Measurements from ENCODE around the gene NPAS2.

NPAS2 gene

GRCh38 chr2:100796499-100797100 lies 23.3 kb upstream of the NPAS2 start:
- no peak for DNase-seq

DNA sequence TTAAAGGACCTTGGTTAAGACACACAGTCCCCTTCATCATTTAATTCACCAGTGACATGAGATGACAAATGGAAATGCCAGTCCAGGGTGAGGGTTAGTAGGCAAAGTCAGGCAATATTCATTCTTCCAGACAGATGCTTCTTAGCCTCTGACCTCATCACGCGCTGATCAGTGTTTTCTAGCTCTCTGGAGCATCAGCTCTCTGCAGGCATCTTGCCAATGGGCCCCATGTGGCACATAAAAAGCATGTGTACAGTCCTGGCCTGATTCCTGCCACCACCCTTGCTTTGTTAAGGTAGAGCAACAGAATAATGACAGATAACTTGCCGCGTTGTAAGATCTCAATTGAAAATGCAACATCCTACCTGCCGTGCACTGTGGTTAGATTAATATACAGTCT lies 20.3 kb upstream of the NPAS2 start:
- DNase-seq, result no peak

GRCh38 chr2:100800915-100801314 lies 19.0 kb upstream of the NPAS2 start:
- DNase-seq, result no peak

DNA sequence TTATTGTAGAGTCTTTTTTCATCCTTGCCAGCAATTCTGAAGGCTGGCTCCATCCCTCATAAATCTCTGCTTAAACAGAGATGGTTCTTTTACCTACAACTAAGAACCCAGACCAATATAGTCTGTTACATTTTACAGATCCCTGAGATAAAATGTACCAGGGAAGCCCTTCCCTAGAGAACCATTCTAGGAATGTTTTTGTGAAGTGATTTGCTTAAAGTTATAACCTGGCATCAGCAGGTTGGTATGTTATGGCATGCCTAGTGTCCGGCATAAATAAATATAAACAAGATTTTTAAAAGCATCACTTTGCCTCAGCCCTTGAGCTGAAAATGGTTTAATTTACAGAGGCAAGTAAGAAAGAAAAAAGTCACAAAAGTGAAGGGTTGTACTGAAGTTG lies 18.5 kb upstream of the NPAS2 start:
- no peak for DNase-seq

DNA sequence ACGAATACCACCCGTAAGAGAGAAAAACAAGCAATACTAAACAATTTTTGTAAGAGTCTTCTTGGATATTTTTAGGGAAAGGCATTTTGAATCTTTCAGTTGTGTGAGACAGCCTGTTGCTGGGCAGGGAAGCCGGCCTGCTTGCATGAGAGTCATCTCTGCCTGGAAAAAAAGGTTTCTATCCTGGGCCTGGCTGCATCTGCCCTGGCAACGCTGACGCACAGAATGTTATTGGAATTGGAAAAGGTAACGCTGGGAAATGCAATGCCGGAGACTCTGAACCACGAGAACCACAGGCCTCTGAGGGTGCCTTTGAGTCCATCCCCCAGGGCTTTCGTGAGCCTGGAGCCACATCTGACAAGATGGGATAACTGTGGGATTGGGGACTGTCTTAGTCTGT lies 17.9 kb upstream of the NPAS2 start:
- DNase-seq, result no peak

DNA sequence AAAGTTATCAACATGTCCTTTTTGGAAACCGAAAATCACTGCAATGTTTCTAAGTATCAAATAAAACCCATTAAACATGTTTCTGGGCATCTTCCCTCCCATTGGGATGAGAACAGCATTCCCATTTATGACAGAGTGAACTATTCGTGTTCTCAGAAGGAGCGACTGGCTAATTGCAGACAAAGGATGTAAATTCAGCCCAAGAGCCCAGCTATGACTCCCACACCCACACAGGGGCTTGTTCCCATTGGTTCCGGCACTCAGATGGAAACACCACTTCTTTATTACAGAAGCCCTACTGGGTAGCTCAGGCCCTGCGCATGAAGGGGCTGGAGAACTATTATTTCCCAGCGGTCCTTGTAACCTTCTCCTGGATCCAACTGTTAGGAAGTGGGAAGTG lies 16.6 kb upstream of the NPAS2 start:
- no peak for DNase-seq

GRCh38 chr2:100806550-100806949 lies 13.4 kb upstream of the NPAS2 start:
- DNase-seq, result no peak

DNA sequence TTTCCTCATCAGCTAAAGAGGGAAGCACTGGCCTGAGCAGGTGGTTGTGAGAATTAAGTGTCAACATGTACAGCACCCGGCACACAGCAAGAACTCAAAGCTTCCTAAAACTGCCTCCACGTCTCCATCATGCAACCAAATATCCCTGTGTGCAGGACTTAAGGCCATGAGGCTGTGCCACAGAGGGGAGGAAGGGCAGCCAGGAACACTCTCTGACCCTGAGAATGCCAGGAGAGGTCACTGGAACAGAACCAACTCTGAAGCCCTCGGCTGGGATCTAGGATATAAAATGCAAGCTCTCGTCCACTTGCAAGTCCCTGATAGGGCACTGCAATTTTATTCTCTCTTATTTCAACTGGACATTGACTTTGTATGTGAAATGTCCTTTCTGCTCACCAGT lies 12.2 kb upstream of the NPAS2 start:
- DNase-seq, result no peak

- DNase-seq, result no peak
Observed at GRCh38 chr2:100808582-100808981, 11.4 kb upstream of the NPAS2 start.

DNA sequence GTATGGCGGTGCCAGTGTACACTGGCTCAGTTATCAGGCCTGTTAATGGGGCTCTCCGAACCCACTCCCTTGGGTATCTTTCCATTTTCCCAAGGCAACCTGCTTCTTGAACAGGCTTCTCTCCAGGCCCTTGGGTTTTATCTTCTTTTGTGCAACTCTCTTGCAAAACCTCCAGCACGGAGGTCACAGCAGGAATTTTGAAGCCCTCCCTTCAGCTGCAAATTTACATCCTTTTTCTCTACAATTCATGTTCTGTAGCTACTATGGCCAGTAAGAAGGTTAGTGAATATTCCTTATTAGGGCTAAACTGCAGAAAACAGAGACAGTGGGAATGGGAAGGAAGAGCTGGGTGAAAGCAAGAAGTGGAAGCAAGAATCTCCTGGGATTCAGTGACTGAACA lies 10.4 kb upstream of the NPAS2 start:
- no peak for DNase-seq

DNA sequence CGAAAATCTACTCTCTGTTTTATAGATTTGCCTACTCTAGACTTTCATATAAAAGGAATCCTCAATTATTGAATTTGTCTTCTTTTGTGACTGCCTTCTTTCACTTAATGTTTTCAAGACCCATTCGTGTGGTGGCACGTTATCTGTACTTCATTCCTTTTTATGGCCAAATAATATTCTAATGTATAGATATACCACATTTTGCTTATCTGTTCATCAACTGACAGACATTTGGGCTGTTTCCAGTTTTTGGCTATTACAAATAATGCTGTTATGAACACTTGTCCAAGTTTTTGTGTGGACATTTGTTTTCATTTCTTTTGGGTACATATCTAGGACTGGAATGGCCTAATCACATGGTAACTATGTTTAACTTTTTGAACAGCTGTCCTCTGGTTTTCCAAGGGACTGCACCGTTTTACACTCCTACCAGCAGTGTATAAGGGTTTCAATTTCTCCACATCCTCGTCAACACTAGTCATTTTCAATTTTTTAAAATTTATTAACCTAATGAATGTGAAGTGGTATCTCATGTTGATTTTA lies 9.3 kb upstream of the NPAS2 start:
- no peak for DNase-seq

DNA sequence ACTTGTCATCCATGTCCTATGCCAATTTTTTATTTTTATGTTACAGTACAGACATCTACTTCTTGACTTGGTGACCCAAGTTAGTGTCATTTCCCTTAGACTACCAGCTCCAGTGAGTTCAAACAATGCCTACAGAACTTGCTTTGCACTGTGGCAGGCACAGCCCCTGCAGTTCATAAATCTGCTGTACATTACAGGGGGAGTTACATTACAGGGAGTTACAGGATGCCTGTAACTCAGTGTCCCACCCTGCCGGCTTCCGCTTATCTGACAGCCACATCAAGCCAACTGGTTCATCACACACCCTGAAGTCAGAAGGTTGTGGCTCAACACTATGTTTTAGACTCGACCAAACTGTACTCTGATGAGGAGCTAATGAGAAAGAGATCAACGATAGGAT lies 7.8 kb upstream of the NPAS2 start:
- no peak for DNase-seq

DNA sequence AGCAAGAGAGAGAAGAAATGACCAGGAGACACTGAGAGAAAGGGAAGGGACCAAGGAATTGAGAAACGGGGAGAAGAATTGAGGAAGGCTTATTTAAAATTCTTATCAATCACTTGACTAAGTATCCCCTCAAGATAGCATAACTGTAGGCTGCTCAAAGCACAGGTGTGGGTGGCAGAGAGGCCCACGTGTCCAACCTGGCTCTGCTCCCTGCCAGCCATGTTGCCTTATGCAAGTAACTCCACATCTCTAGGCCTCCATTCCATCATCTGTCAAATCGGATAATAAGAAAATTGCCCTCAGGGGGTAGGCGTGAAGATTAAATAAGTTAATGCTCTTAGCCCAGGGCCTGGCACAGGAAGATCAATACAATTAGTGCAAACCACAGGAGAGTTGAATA lies 7.4 kb upstream of the NPAS2 start:
- DNase-seq, result no peak

- no peak for DNase-seq
Observed at GRCh38 chr2:100813527-100813926, 6.4 kb upstream of the NPAS2 start.

- no peak for DNase-seq
Observed at GRCh38 chr2:100814043-100814442, 5.9 kb upstream of the NPAS2 start.

DNA sequence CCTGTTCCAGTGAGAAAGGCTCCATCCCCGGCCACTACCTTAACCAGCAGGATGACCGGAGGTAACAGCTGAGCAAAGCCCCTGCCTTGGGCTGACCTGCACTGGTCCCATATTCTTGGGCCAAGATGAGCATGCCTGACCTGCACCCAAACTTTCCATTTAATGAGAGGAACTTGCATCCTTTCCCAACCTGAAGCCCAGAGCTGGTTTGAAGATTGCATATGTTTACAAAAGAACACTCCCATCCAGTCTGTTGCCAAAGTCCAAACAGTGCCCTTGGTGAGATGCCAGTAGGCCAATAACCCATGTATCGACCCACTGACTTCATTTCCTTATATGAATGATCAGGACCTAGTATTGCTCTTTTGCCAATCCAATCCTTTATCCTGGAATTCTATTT lies 5.5 kb upstream of the NPAS2 start:
- DNase-seq, result no peak

GRCh38 chr2:100817388-100817985 lies 2.5 kb upstream of the NPAS2 start:
- no peak for DNase-seq

GRCh38 chr2:100818003-100818605 lies 1.8 kb upstream of the NPAS2 start:
- no peak for DNase-seq

GRCh38 chr2:100818606-100819369 lies 1.2 kb upstream of the NPAS2 start:
- DNase-seq, result no peak

DNA sequence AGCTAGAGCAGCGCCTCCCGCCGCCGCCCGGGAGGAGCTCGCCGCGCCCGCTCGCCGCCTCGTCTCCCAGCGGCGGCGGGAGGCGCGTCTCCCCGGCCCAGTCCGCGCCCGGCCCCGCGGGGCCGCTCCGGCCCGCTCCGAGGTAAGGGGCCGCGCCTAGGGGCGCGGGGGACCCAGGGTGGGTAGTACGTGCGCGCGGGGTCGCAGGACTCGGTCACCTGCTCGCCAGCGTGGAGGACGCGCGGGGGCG lies 259 bp downstream of the NPAS2 start:
- no peak for DNase-seq

DNA sequence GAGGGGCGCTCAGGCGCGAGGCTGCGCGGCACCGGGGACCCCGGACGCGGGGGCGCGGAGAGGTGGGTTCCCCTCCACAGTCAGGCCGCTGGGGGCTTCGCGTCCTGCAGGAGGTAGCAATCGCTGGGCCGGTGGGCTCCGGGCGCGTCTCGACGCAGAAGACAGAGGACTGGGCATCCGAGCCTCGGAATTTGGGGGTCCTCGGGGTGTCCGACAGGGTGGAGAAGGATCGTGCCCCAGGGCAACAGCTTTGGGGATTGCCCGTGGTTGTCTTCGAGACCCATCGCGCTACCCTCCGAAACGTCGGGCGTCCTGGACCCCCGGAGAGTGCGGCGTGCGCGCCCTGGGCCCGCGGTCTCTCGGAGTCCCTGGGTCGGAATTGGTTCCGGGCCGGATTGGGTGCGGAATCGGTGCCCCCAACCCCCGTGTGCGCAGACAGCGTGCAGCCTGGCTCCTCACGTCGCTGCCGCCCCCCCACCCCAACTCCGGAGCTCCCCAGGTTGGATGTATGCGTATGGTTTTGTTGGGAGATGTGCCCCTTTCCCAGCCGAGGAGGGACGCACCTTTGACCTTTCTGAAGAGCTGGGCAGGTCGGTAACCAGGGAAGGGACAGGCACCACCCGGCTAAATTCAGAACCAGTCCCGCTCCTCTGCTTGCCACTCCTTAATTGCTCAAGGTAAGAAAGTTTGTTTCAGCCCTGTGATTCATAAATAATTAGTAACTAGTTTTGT lies 750 bp downstream of the NPAS2 start:
- no peak for DNase-seq

DNA sequence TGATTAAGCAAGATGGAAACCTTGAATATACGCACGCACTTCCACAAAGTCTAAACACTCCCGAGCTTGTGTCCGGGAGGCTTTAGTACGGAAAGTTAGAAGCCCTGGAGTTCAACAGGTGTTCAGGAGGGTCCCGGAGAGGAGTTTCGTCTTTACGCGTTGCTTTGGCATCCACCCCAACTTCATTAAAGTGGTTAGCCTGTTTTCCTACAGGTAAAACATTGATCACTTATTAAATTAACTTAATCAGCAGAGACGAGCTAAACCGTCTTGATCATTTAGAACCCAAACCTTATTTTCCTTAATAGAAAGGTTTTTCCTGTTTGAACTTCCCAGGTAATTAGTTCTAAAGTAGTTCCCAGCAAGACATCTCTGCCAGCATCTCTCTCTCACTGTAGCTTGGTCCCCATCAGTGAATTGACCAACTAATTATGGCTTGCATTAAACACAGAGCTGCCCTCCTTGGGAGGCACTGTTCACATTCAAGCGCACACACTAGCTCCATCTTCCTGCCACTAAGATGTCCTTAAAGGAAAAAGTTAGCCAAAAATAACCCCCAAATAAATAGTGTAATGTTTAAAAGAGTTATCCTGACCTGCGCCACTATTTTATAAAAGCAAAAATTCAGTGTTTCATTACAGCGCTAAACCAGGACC lies 1.4 kb downstream of the NPAS2 start:
- no peak for DNase-seq

GRCh38 chr2:100821911-100822265 lies 1.9 kb downstream of the NPAS2 start:
- no peak for DNase-seq

Data from NCI-H2107 (cell line).